Mesenteric fat pad (tissue), 1 donor: Measurements from ENCODE around the gene TEKT2. TPM values are rescaled to one million over a fixed set of nuclear protein-coding genes. Genes with fewer than 3 reads are reported as not detected.

Experiments used
- DNase-seq: peaks from one replicate; pipeline ENCODE4 v3.0.0-alpha.2; 2020; ENCODE audit warnings: low spot score
- total RNA-seq: library from RNA; stranded (reverse); fragmentation: NEBNext Ultra II Directional; extraction: Animal tissue kit (Norgen Biotek cat#: 25700); gene quantifications from one replicate; pipeline ENCODE4 v1.2.1, GENCODE V29; 2021
- donor health status: DM: yes; HTN: yes; CAD: no.

The TEKT2 gene
- total RNA-seq, 1 donor from 2014 or later: 0.35 TPM

- no peak for DNase-seq
Measured at GRCh38 chr1:36101546-36101945, 17.7 kb downstream of the TEKT2 start.

- DNase-seq: no peak
Measured at GRCh38 chr1:36106269-36106668, 22.4 kb downstream of the TEKT2 start.

GRCh38 chr1:36107394-36107793, 23.5 kb downstream of the TEKT2 start:
- DNase-seq: no peak

- no peak for DNase-seq
Measured at GRCh38 chr1:36108314-36108713, 24.4 kb downstream of the TEKT2 start.

- no peak for DNase-seq
Measured at GRCh38 chr1:36109041-36109679, 25.3 kb downstream of the TEKT2 start.

GRCh38 chr1:36111151-36111550, 27.3 kb downstream of the TEKT2 start:
- DNase-seq: no peak

- DNase-seq: no peak
Measured at GRCh38 chr1:36112823-36113222, 28.9 kb downstream of the TEKT2 start.

GRCh38 chr1:36114371-36114770, 30.5 kb downstream of the TEKT2 start:
- no peak for DNase-seq

- DNase-seq: no peak
Measured at GRCh38 chr1:36115200-36115669, 31.3 kb downstream of the TEKT2 start.

GRCh38 chr1:36115931-36116330, 32.0 kb downstream of the TEKT2 start:
- no peak for DNase-seq

GRCh38 chr1:36116901-36117300, 33.0 kb downstream of the TEKT2 start:
- no peak for DNase-seq

- no peak for DNase-seq
Measured at GRCh38 chr1:36118447-36119204, 34.7 kb downstream of the TEKT2 start.

- no peak for DNase-seq
Measured at GRCh38 chr1:36119456-36119855, 35.6 kb downstream of the TEKT2 start.

- no peak for DNase-seq
Measured at GRCh38 chr1:36122062-36123030, 38.5 kb downstream of the TEKT2 start.

- DNase-seq: no peak
Measured at GRCh38 chr1:36123356-36123755, 39.5 kb downstream of the TEKT2 start.

GRCh38 chr1:36124404-36125128, 40.7 kb downstream of the TEKT2 start:
- DNase-seq: no peak

- DNase-seq: no peak
Measured at GRCh38 chr1:36125129-36125991, 41.5 kb downstream of the TEKT2 start, which contains the start of gene COL8A2. TSS of gene COL8A2 (minus strand) at chr1:36125222. CDS start at chr1:36100242, 24,980 bp downstream.

GRCh38 chr1:36126005-36126716, 42.3 kb downstream of the TEKT2 start:
- no peak for DNase-seq
